NCI-H1092 (cell line): ENCODE results near the gene SRGAP3.

Experiments used
- DNase-seq: peaks from one replicate; lab custom pipeline; 2025; lab: John Stamatoyannopoulos, UW

Gene SRGAP3

GRCh38 chr3:8987226-8987625, 262.2 kb downstream of the SRGAP3 start:
- DNase-seq = no peak

GRCh38 chr3:8986741-8987140, 262.7 kb downstream of the SRGAP3 start:
- no peak for DNase-seq

- no peak for DNase-seq
Observed at GRCh38 chr3:8985876-8986275, 263.6 kb downstream of the SRGAP3 start.

- no peak for DNase-seq
Observed at GRCh38 chr3:8985411-8985831, 264.0 kb downstream of the SRGAP3 start.

- no peak for DNase-seq
Observed at GRCh38 chr3:8984526-8984925, 264.9 kb downstream of the SRGAP3 start.

- DNase-seq = no peak
Observed at GRCh38 chr3:8984081-8984480, 265.4 kb downstream of the SRGAP3 start.

GRCh38 chr3:8983591-8983990, 265.9 kb downstream of the SRGAP3 start:
- no peak for DNase-seq

GRCh38 chr3:8983026-8983425, 266.4 kb downstream of the SRGAP3 start:
- DNase-seq = no peak

GRCh38 chr3:8982509-8982908, 266.9 kb downstream of the SRGAP3 start:
- no peak for DNase-seq

- DNase-seq = no peak
Observed at GRCh38 chr3:8981700-8982099, 267.7 kb downstream of the SRGAP3 start.

- DNase-seq = no peak
Observed at GRCh38 chr3:8981296-8981695, 268.1 kb downstream of the SRGAP3 start.

- no peak for DNase-seq
Observed at GRCh38 chr3:8980756-8981257, 268.6 kb downstream of the SRGAP3 start.

- DNase-seq = no peak
Observed at GRCh38 chr3:8979262-8979661, 270.2 kb downstream of the SRGAP3 start.

GRCh38 chr3:8978551-8978950, 270.9 kb downstream of the SRGAP3 start:
- no peak for DNase-seq

- no peak for DNase-seq
Observed at GRCh38 chr3:8976540-8977182, 272.8 kb downstream of the SRGAP3 start.

GRCh38 chr3:8975081-8976020, 274.1 kb downstream of the SRGAP3 start:
- no peak for DNase-seq

GRCh38 chr3:8974458-8974857, 275.0 kb downstream of the SRGAP3 start:
- no peak for DNase-seq

GRCh38 chr3:8972639-8973038, 276.8 kb downstream of the SRGAP3 start:
- DNase-seq = no peak

- peak; percentile 17 for DNase-seq
Observed at GRCh38 chr3:8970971-8971589, 278.4 kb downstream of the SRGAP3 start.

GRCh38 chr3:8969241-8969640, 280.2 kb downstream of the SRGAP3 start:
- DNase-seq = no peak

- DNase-seq = no peak
Observed at GRCh38 chr3:8968375-8968882, 281.0 kb downstream of the SRGAP3 start.

GRCh38 chr3:8967553-8967952, 281.9 kb downstream of the SRGAP3 start:
- no peak for DNase-seq
